Activated CD4-positive, alpha-beta T cell treated with anti-CD3 and anti-CD28 coated beads, Interleukin-2, Interleukin-6, amounts not matched to agents 100 ng/mL and 50 ng/mL, durations not matched to agents 16 hours and 8 hours (primary cell): ENCODE results near the gene DDAH1.

Experiments used
- DNase-seq: peaks from one replicate; pipeline ENCODE4 v3.0.0-alpha.2; 2020

The DDAH1 gene

GRCh38 chr1:85323770-85324169 lies 141.2 kb downstream of the DDAH1 start:
- DNase-seq, result no peak

- DNase-seq, result no peak
Observed at GRCh38 chr1:85322655-85323054, 142.3 kb downstream of the DDAH1 start.

GRCh38 chr1:85321237-85321964 lies 143.6 kb downstream of the DDAH1 start:
- DNase-seq, result peak; percentile 86

GRCh38 chr1:85320371-85321131 lies 144.4 kb downstream of the DDAH1 start:
- peak; percentile 9 for DNase-seq

- no peak for DNase-seq
Observed at GRCh38 chr1:85319931-85320330, 145.0 kb downstream of the DDAH1 start.

GRCh38 chr1:85319491-85319890 lies 145.5 kb downstream of the DDAH1 start:
- DNase-seq, result no peak

GRCh38 chr1:85318217-85318616 lies 146.7 kb downstream of the DDAH1 start:
- DNase-seq, result no peak

GRCh38 chr1:85317560-85317959 lies 147.4 kb downstream of the DDAH1 start:
- no peak for DNase-seq

- no peak for DNase-seq
Observed at GRCh38 chr1:85316321-85316720, 148.6 kb downstream of the DDAH1 start.

GRCh38 chr1:85315789-85316188 lies 149.2 kb downstream of the DDAH1 start:
- no peak for DNase-seq

GRCh38 chr1:85314726-85315125 lies 150.2 kb downstream of the DDAH1 start:
- no peak for DNase-seq

- DNase-seq, result no peak
Observed at GRCh38 chr1:85313888-85314696, 150.9 kb downstream of the DDAH1 start.

GRCh38 chr1:85311818-85312217 lies 153.1 kb downstream of the DDAH1 start:
- DNase-seq, result no peak

- no peak for DNase-seq
Observed at GRCh38 chr1:85308833-85309350, 156.1 kb downstream of the DDAH1 start.

GRCh38 chr1:85307987-85308832 lies 156.7 kb downstream of the DDAH1 start:
- DNase-seq, result peak; percentile 71

- DNase-seq, result no peak
Observed at GRCh38 chr1:85306236-85306635, 158.7 kb downstream of the DDAH1 start.

- DNase-seq, result no peak
Observed at GRCh38 chr1:85303440-85304162, 161.4 kb downstream of the DDAH1 start.

- no peak for DNase-seq
Observed at GRCh38 chr1:85300140-85300539, 164.8 kb downstream of the DDAH1 start.

GRCh38 chr1:85297855-85298629 lies 166.9 kb downstream of the DDAH1 start:
- DNase-seq, result peak; percentile 91

- DNase-seq, result no peak
Observed at GRCh38 chr1:85297538-85297854, 167.5 kb downstream of the DDAH1 start.

- no peak for DNase-seq
Observed at GRCh38 chr1:85296980-85297379, 168.0 kb downstream of the DDAH1 start.
